ENCODE data around the gene RASSF4. TPM values are rescaled to one million over a fixed set of nuclear protein-coding genes. Genes with fewer than 3 reads are reported as not detected.

RASSF4 gene
- polyA plus RNA-seq, 1 donor (not counting 4 experiments of a cell fraction or from before 2014, with no cell fraction given): 0.20 TPM

GRCh38 chr10:44963772-44964633 is 4.4 kb downstream of the RASSF4 start:
- Histone ChIP-seq H3K9ac (ENCODE audit: control insufficient read depth, extremely low read depth, insufficient read depth, low read length) (no peak overlapping the region), H3K27me3 (ENCODE audit: control insufficient read depth, extremely low read depth, insufficient read depth, low read length) (no peaks in the 10 kb centered on the region), H3K79me2 (ENCODE audit: control insufficient read depth, insufficient read depth, low read length) (no peaks in the 10 kb centered on the region), H2AFZ (ENCODE audit: control insufficient read depth, low read length) (no peak overlapping the region), H3K9me3 (ENCODE audit: control insufficient read depth, low read depth, low read length) (no peaks in the 10 kb centered on the region), H3K4me2 (ENCODE audit: control insufficient read depth, extremely low read depth, insufficient read depth, low read depth, low read length) (no peak overlapping the region), H3K9me1 (ENCODE audit: control insufficient read depth, extremely low read depth, insufficient read depth, low read length) (no peaks in the 10 kb centered on the region), H3K4me1 (ENCODE audit: control insufficient read depth, extremely low read depth, insufficient read depth, low read length) (peaks cover 3% of the 10 kb centered on the region), H3K27ac (ENCODE audit: control insufficient read depth, insufficient read depth, low read length) (no peak overlapping the region), H3K4me3 (ENCODE audit: control insufficient read depth in 2 of 3, extremely low read depth in 1 of 3, insufficient read depth in 2 of 3, low read depth in 1 of 3, low read length in 3 of 3) (no peak overlapping the region), H3K36me3 (ENCODE audit: control insufficient read depth in 2 of 2, extremely low read depth in 1 of 2, insufficient read depth in 2 of 2, low read length in 2 of 2) (no peaks in the 10 kb centered on the region), H4K20me1 (ENCODE audit: control insufficient read depth, extremely low read depth, insufficient read depth, low read length) (no peaks in the 10 kb centered on the region)
- dilution Hi-C loops (cut with MboI; ENCODE audit: extremely low pct_ligation_motif_present, low sequenced_read_pairs): no loop called here
- no peak for DNase-seq (ENCODE audit: low read depth, low spot score)
- TF ChIP-seq EZH2 (IDR thresholded peaks at IDR 0.05; ENCODE audit: low read length): no peak
- TF ChIP-seq, protein P1, sequence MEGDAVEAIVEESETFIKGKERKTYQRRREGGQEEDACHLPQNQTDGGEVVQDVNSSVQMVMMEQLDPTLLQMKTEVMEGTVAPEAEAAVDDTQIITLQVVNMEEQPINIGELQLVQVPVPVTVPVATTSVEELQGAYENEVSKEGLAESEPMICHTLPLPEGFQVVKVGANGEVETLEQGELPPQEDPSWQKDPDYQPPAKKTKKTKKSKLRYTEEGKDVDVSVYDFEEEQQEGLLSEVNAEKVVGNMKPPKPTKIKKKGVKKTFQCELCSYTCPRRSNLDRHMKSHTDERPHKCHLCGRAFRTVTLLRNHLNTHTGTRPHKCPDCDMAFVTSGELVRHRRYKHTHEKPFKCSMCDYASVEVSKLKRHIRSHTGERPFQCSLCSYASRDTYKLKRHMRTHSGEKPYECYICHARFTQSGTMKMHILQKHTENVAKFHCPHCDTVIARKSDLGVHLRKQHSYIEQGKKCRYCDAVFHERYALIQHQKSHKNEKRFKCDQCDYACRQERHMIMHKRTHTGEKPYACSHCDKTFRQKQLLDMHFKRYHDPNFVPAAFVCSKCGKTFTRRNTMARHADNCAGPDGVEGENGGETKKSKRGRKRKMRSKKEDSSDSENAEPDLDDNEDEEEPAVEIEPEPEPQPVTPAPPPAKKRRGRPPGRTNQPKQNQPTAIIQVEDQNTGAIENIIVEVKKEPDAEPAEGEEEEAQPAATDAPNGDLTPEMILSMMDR (optimal IDR thresholded peaks at IDR 0.05 in 1 of 3, IDR thresholded peaks at IDR 0.05 in 1 of 3, conservative IDR thresholded peaks at IDR 0.05 in 1 of 3; ENCODE audit: extremely low read depth in 1 of 3, insufficient read depth in 2 of 3, low read length in 3 of 3): no peak
- FAIRE-seq: no peak

GRCh38 chr10:44965104-44965503 is 5.5 kb downstream of the RASSF4 start:
- FAIRE-seq (no peak), DNase-seq (ENCODE audit: low read depth, low spot score) (no peak)
- Histone ChIP-seq H3K4me1 (ENCODE audit: control insufficient read depth, extremely low read depth, insufficient read depth, low read length) (peaks cover 3% of the 10 kb centered on the region), H3K27me3 (ENCODE audit: control insufficient read depth, extremely low read depth, insufficient read depth, low read length) (no peaks in the 10 kb centered on the region), H3K9me3 (ENCODE audit: control insufficient read depth, low read depth, low read length) (no peaks in the 10 kb centered on the region), H3K9ac (ENCODE audit: control insufficient read depth, extremely low read depth, insufficient read depth, low read length) (no peak overlapping the region), H2AFZ (ENCODE audit: control insufficient read depth, low read length) (no peak overlapping the region), H3K4me2 (ENCODE audit: control insufficient read depth, extremely low read depth, insufficient read depth, low read depth, low read length) (no peak overlapping the region), H3K4me3 (ENCODE audit: control insufficient read depth in 2 of 3, extremely low read depth in 1 of 3, insufficient read depth in 2 of 3, low read depth in 1 of 3, low read length in 3 of 3) (no peak overlapping the region), H4K20me1 (ENCODE audit: control insufficient read depth, extremely low read depth, insufficient read depth, low read length) (no peaks in the 10 kb centered on the region), H3K36me3 (ENCODE audit: control insufficient read depth in 2 of 2, extremely low read depth in 1 of 2, insufficient read depth in 2 of 2, low read length in 2 of 2) (no peaks in the 10 kb centered on the region), H3K27ac (ENCODE audit: control insufficient read depth, insufficient read depth, low read length) (no peak overlapping the region), H3K79me2 (ENCODE audit: control insufficient read depth, insufficient read depth, low read length) (no peaks in the 10 kb centered on the region), H3K9me1 (ENCODE audit: control insufficient read depth, extremely low read depth, insufficient read depth, low read length) (no peaks in the 10 kb centered on the region)
- TF ChIP-seq EZH2 (IDR thresholded peaks at IDR 0.05; ENCODE audit: low read length): no peak
- TF ChIP-seq, protein P1 (optimal IDR thresholded peaks at IDR 0.05 in 1 of 3, IDR thresholded peaks at IDR 0.05 in 1 of 3, conservative IDR thresholded peaks at IDR 0.05 in 1 of 3; ENCODE audit: extremely low read depth in 1 of 3, insufficient read depth in 2 of 3, low read length in 3 of 3): no peak
- dilution Hi-C loops (cut with MboI; ENCODE audit: extremely low pct_ligation_motif_present, low sequenced_read_pairs): no loop called here
